OCI-LY7 (cell line): ENCODE data around the gene ZBTB3. TPM values are rescaled to one million over a fixed set of nuclear protein-coding genes. Genes with fewer than 3 reads are reported as not detected.

Experiments used
- BruUV-seq: library from RNA; stranded (reverse); fragments of 400-500 nt; replicated peaks from 2 replicates; lab custom pipeline; 2021; lab: Mats Ljungman, UMichigan
- CTCF ChIA-PET: fragments of 300-600 bp; sonication (Branson Sonifier 250); formaldehyde crosslinking; loops from one replicate; lab custom pipeline; 2022; ENCODE audit warnings: antibody characterized with exemption; ENCODE audit not compliant: unreplicated experiment; lab: Charles Lee
- POLR2A ChIA-PET: fragments of 300-600 bp; sonication (Branson Sonifier 250); formaldehyde crosslinking; loops from one replicate; lab custom pipeline; 2022; ENCODE audit warnings: antibody characterized with exemption; lab: Charles Lee
- DNase-seq: peaks from one replicate; pipeline ENCODE4 v3.0.0-alpha.2; 2015; ENCODE audit warnings: low spot score
- H2AFZ ChIP-seq: fragments of 200-600 bp; sonication (generic), shearing (Covaris generic); 2 replicates; pipeline ENCODE4 v1.6.1; 2014; ENCODE audit warnings: mild to moderate bottlenecking, antibody characterized with exemption, low read length, moderate library complexity
- H3K27ac ChIP-seq: fragments of 200-600 bp; sonication (generic); 2 replicates; pipeline ENCODE4 v1.5.1; 2014; ENCODE audit warnings: mixed run types, low read depth, mild to moderate bottlenecking, moderate library complexity, low read length, inconsistent platforms; ENCODE audit not compliant: poor library complexity, severe bottlenecking
- H3K36me3 ChIP-seq: fragments of 200-600 bp; sonication (generic); 2 replicates; pipeline ENCODE4 v1.6.1; 2014; ENCODE audit warnings: mild to moderate bottlenecking, antibody characterized with exemption, low read length, moderate library complexity, mixed read lengths; ENCODE audit not compliant: insufficient read depth
- H3K4me1 ChIP-seq: fragments of 200-600 bp; sonication (generic); 2 replicates; pipeline ENCODE4 v1.5.1; 2014; ENCODE audit warnings: mild to moderate bottlenecking, low read length; ENCODE audit not compliant: insufficient read depth, poor library complexity, severe bottlenecking
- H3K4me2 ChIP-seq: fragments of 200-600 bp; sonication (generic); 2 replicates; pipeline ENCODE4 v1.6.1; 2014; ENCODE audit warnings: mild to moderate bottlenecking, low read length
- H3K4me3 ChIP-seq: fragments of 200-600 bp; sonication (generic); 2 replicates; pipeline ENCODE4 v1.5.1; 2014; ENCODE audit warnings: mild to moderate bottlenecking, low read depth, low read length; ENCODE audit not compliant: poor library complexity, severe bottlenecking
- H3K79me2 ChIP-seq: fragments of 200-600 bp; sonication (generic); 2 replicates; pipeline ENCODE4 v1.6.1; 2016; ENCODE audit warnings: low read depth, mild to moderate bottlenecking, low read length, moderate library complexity, mixed read lengths; ENCODE audit not compliant: insufficient read depth
- H3K9me2 ChIP-seq: fragments of 200-600 bp; sonication (generic); 2 replicates; pipeline ENCODE4 v1.6.1; 2016; ENCODE audit warnings: mild to moderate bottlenecking, low read length, mixed read lengths; ENCODE audit not compliant: insufficient read depth
- H3K9me3 ChIP-seq: fragments of 200-600 bp; sonication (generic); 2 replicates; pipeline ENCODE4 v1.6.1; 2014; ENCODE audit warnings: mild to moderate bottlenecking, mixed run types, low read length, mixed read lengths
- H4K20me1 ChIP-seq: fragments of 200-600 bp; sonication (generic); 2 replicates; pipeline ENCODE4 v1.6.1; 2014; ENCODE audit warnings: mild to moderate bottlenecking, antibody characterized with exemption, low read length, moderate library complexity, mixed read lengths; ENCODE audit not compliant: insufficient read depth
- CTCF ChIP-seq: fragments of 200-600 bp; sonication (generic); conservative IDR thresholded peaks from 2 replicates; pipeline ENCODE4 v1.5.1; 2014; ENCODE audit warnings: mild to moderate bottlenecking, antibody characterized with exemption, low read length, moderate library complexity, mixed read lengths
- EZH2phosphoT487 ChIP-seq: fragments of 200-600 bp; sonication (generic); IDR thresholded peaks from 2 replicates; pipeline ENCODE4 v1.6.1; 2018; ENCODE audit warnings: low read depth, borderline replicate concordance, mild to moderate bottlenecking, mixed run types, antibody characterized with exemption, low read length, moderate library complexity, mixed read lengths
- intact Hi-C: fragments of 100-400 bp; cut with micrococcal nuclease; formaldehyde crosslinking; loops from one replicate; pipeline ENCODE4 v1.10.0; 2022; ENCODE audit not compliant: unreplicated experiment
- total RNA-seq, 2 experiments: library from RNA; depleted of rRNA in 1 of 2; stranded (reverse); fragments of >200 nt in 1 of 2; shearing (Covaris generic) in 1 of 2; gene quantifications; 2 replicates each; pipeline ENCODE4 v1.2.3, GENCODE V29; 2014 to 2022

Gene ZBTB3
- total RNA-seq, 2 experiments from 2014 or later, result 11.3 to 11.8 TPM

- no TSS peak for BruUV-seq
- POLR2A ChIA-PET, result interaction anchor here (0.6 to 1.9 kb wide), 13 partner anchors 8 to 135 kb away, joined by 3 to 14 read pairs (median 6); partner anchors contain the start of genes POLR2G, TAF6L, TUT1 and ZBTB3
- intact Hi-C loops, result loop anchor here (2.0 to 10.0 kb wide), 6 partner anchors 20 to 132 kb away; partner anchors contain the start of genes BSCL2, GNG3, LBHD1 and TMEM179B
Measured at GRCh38 chr11:62726156-62726914, 27.6 kb downstream of the ZBTB3 start.

GRCh38 chr11:62725646-62726045, 28.3 kb downstream of the ZBTB3 start:
- Histone ChIP-seq H4K20me1 (peaks cover 35% of the 10 kb centered on the region), H3K4me3 (peak overlapping the region; percentile 97), H3K79me2 (peaks cover 88% of the 10 kb centered on the region), H3K36me3 (peaks cover 61% of the 10 kb centered on the region), H2AFZ (no peak overlapping the region), H3K4me2 (peak overlapping the region; percentile 75), H3K27ac (peak overlapping the region; percentile 93), H3K9me3 (no peaks in the 10 kb centered on the region), H3K4me1 (peaks cover 25% of the 10 kb centered on the region), H3K9me2 (no peaks in the 10 kb centered on the region)
- DNase-seq, result no peak
- TSS peak; percentile 19 for BruUV-seq
- TF ChIP-seq CTCF, result no peak
- TF ChIP-seq EZH2phosphoT487, result no peak
- CTCF ChIA-PET, result no interaction called here
- intact Hi-C loops, result loop anchor here (2.0 to 10.0 kb wide), 6 partner anchors 19 to 131 kb away; partner anchors contain the start of genes BSCL2, GNG3, LBHD1 and TMEM179B
- POLR2A ChIA-PET, result interaction anchor here (1.0 to 1.5 kb wide), 3 partner anchors 9 to 70 kb away, joined by 3 to 5 read pairs (median 4); partner anchors contain the start of gene ZBTB3

More at GRCh38 chr11:62726156-62726914, 27.6 kb downstream of the ZBTB3 start:
- Histone ChIP-seq H3K4me1 (peaks cover 28% of the 10 kb centered on the region), H4K20me1 (peaks cover 35% of the 10 kb centered on the region), H3K9me2 (no peaks in the 10 kb centered on the region), H3K4me2 (peak overlapping the region; percentile 75), H3K27ac (peak overlapping the region; percentile 93), H3K4me3 (peak overlapping the region; percentile 97), H3K9me3 (no peaks in the 10 kb centered on the region), H2AFZ (0 out of 2 replicates have a peak overlapping the region, but pooled peaks have one; percentile 9), H3K36me3 (peaks cover 58% of the 10 kb centered on the region), H3K79me2 (peaks cover 89% of the 10 kb centered on the region)
- CTCF ChIA-PET, result interaction anchor here (0.6 kb wide), 1 partner anchor 1082 kb away, joined by 3 read pairs; no protein-coding TSS in a partner anchor
- no peak for TF ChIP-seq CTCF
- no peak for TF ChIP-seq EZH2phosphoT487
- DNase-seq, result peak; percentile 37
